ENCODE results near the gene TULP4. TPM values are rescaled to one million over a fixed set of nuclear protein-coding genes. Genes with fewer than 3 reads are reported as not detected.
A peak's percentile ranks its signal among the peaks of the same experiment; 100 is the strongest.

The TULP4 gene
- total RNA-seq, 6 experiments from 2014 or later = 27.0 to 42.4 (median 32.3) TPM

- Histone ChIP-seq H3K4me1 (no peaks in the 10 kb centered on the region), H3K9me3 (no peaks in the 10 kb centered on the region), H3K36me3 (peaks cover 0 to 3% (median 0%) of the 10 kb centered on the region in 4 donors), H3K4me3 (no peak overlapping the region), H3K27ac (no peak overlapping the region), H3K27me3 (no peaks in the 10 kb centered on the region)
- 97% methylated on average over 4 of the region's 8 CpGs for WGBS (ENCODE audit: insufficient coverage, low coverage, low lambda C conversion rate, missing lambda C conversion rate)
- intact Hi-C loops (cut with DNase I) = no loop called here
- DNase-seq = no peak
- TF ChIP-seq CTCF (IDR thresholded peaks at IDR 0.05) = no peak
- no peak for TF ChIP-seq POLR2A (IDR thresholded peaks at IDR 0.05)
- no peak for ATAC-seq
Observed at GRCh38 chr6:158311193-158311592, 1.1 kb upstream of the TULP4 start.

GRCh38 chr6:158311626-158312025 lies 639 bp upstream of the TULP4 start:
- DNase-seq = no peak
- no peak for ATAC-seq
- Histone ChIP-seq H3K36me3 (peaks cover 0 to 3% (median 0%) of the 10 kb centered on the region in 4 donors), H3K4me1 (no peaks in the 10 kb centered on the region), H3K9me3 (no peaks in the 10 kb centered on the region), H3K4me3 (no peak overlapping the region), H3K27me3 (no peaks in the 10 kb centered on the region), H3K27ac (no peak overlapping the region)
- TF ChIP-seq CTCF (IDR thresholded peaks at IDR 0.05) (no peak), POLR2A (IDR thresholded peaks at IDR 0.05) (no peak)
- intact Hi-C loops (cut with DNase I) = no loop called here
- 83% methylated on average over 2 of the region's 4 CpGs for WGBS (ENCODE audit: insufficient coverage, low coverage, low lambda C conversion rate, missing lambda C conversion rate)

- intact Hi-C loops (cut with DNase I) = no loop called here
- Histone ChIP-seq H3K4me3 (no peak overlapping the region), H3K27me3 (no peaks in the 10 kb centered on the region), H3K36me3 (peaks cover 0 to 3% (median 0%) of the 10 kb centered on the region in 4 donors), H3K4me1 (no peaks in the 10 kb centered on the region), H3K9me3 (no peaks in the 10 kb centered on the region), H3K27ac (no peak overlapping the region)
- no peak for DNase-seq
- TF ChIP-seq POLR2A (IDR thresholded peaks at IDR 0.05) (no peak), CTCF (IDR thresholded peaks at IDR 0.05) (no peak)
- ATAC-seq = no peak
- 88% methylated on average over 6 of the region's 11 CpGs for WGBS (ENCODE audit: insufficient coverage, low coverage, low lambda C conversion rate, missing lambda C conversion rate)
Observed at GRCh38 chr6:158312672-158313397, 570 bp downstream of the TULP4 start.

GRCh38 chr6:158313989-158314388 lies 1.7 kb downstream of the TULP4 start:
- 57% methylated on average over 7 of the region's 9 CpGs for WGBS (ENCODE audit: insufficient coverage, low coverage, low lambda C conversion rate, missing lambda C conversion rate)
- no peaks in the 10 kb centered on the region for H3K9me3 ChIP-seq
- H3K36me3 ChIP-seq = peaks cover 0 to 3% (median 0%) of the 10 kb centered on the region in 4 donors
- no peaks in the 10 kb centered on the region for H3K27me3 ChIP-seq
- H3K27ac ChIP-seq = no peak overlapping the region
- intact Hi-C loops (cut with DNase I) = no loop called here
- TF ChIP-seq POLR2A (IDR thresholded peaks at IDR 0.05) = no peak
- no peak for TF ChIP-seq CTCF (IDR thresholded peaks at IDR 0.05)
- DNase-seq = peak in 1 of 3 donors; percentile 30
- ATAC-seq = peak in 3 of 4 donors; percentile 37 to 61 (median 45)
- no peaks in the 10 kb centered on the region for H3K4me1 ChIP-seq
- H3K4me3 ChIP-seq = no peak overlapping the region
